HG02571 (cell line): Measurements from ENCODE around the gene PPP3CA.
A peak's percentile ranks its signal among the peaks of the same experiment; 100 is the strongest.
"Not testable (repeated sequence)": the region's sequence is repeated elsewhere in the genome, so short reads cannot be mapped to it uniquely, and the experiment has no call there.

Source experiments
- ATAC-seq: cut with Tn5 transposase; IDR thresholded peaks from one replicate; pipeline ENCODE4 v1.9.1; 2021; ENCODE audit warnings: mild to moderate bottlenecking, moderate library complexity; ENCODE audit not compliant: unreplicated experiment

Gene PPP3CA

GRCh38 chr4:101183221-101183620 is 164.1 kb downstream of the PPP3CA start:
- no peak for ATAC-seq

GRCh38 chr4:101182688-101183087 is 164.6 kb downstream of the PPP3CA start:
- ATAC-seq: not testable (repeated sequence)

GRCh38 chr4:101178731-101179130 is 168.6 kb downstream of the PPP3CA start:
- ATAC-seq: no peak

- no peak for ATAC-seq
Measured at GRCh38 chr4:101177154-101177553, 170.2 kb downstream of the PPP3CA start.

GRCh38 chr4:101175896-101176676 is 171.2 kb downstream of the PPP3CA start:
- no peak for ATAC-seq

- no peak for ATAC-seq
Measured at GRCh38 chr4:101174679-101175345, 172.5 kb downstream of the PPP3CA start.

GRCh38 chr4:101172369-101172768 is 175.0 kb downstream of the PPP3CA start:
- no peak for ATAC-seq

GRCh38 chr4:101171747-101172146 is 175.6 kb downstream of the PPP3CA start:
- no peak for ATAC-seq

GRCh38 chr4:101169044-101170014 is 178.0 kb downstream of the PPP3CA start:
- peak; percentile 97 for ATAC-seq

- ATAC-seq: no peak
Measured at GRCh38 chr4:101163936-101164335, 183.4 kb downstream of the PPP3CA start.

- ATAC-seq: no peak
Measured at GRCh38 chr4:101162990-101163380, 184.3 kb downstream of the PPP3CA start.

GRCh38 chr4:101160792-101161592 is 186.3 kb downstream of the PPP3CA start:
- no peak for ATAC-seq

- ATAC-seq: no peak
Measured at GRCh38 chr4:101158507-101158906, 188.8 kb downstream of the PPP3CA start.

GRCh38 chr4:101158134-101158482 is 189.2 kb downstream of the PPP3CA start:
- ATAC-seq: no peak

GRCh38 chr4:101157415-101158133 is 189.8 kb downstream of the PPP3CA start:
- no peak for ATAC-seq

- no peak for ATAC-seq
Measured at GRCh38 chr4:101156619-101157310, 190.6 kb downstream of the PPP3CA start.

GRCh38 chr4:101155945-101156344 is 191.4 kb downstream of the PPP3CA start:
- no peak for ATAC-seq

GRCh38 chr4:101155368-101155767 is 192.0 kb downstream of the PPP3CA start:
- no peak for ATAC-seq

GRCh38 chr4:101153653-101154052 is 193.7 kb downstream of the PPP3CA start:
- no peak for ATAC-seq
